ENCODE measurements around the gene ZC3H8. TPM values are rescaled to one million over a fixed set of nuclear protein-coding genes. Genes with fewer than 3 reads are reported as not detected.

Gene ZC3H8
- total RNA-seq, 2 donors from 2014 or later = 5.2 to 7.2 TPM

DNA sequence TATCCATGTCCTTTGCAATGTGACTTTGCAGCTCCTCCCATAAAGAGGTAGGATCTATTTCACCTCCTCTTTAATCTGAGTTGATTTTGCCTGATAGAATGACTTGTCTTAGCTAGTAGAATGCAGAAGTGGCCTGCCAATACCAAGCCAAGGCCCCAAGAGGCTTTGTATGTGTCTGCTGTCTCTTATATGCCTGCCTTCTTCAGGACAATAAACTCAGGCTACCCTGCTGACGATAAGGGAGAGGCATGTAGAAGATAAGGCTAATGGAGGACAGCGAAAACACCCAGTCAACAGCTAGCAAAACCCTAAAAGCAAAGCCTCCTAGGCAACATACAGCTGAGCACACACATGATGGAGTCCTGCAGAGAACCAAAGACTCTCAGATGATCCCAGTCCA lies 1.8 kb upstream of the ZC3H8 start:
- Histone ChIP-seq H3K9me3 (no peaks in the 10 kb centered on the region), H3K4me3 (no peak overlapping the region), H3K27me3 (no peaks in the 10 kb centered on the region), H3K36me3 (no peaks in the 10 kb centered on the region), H3K27ac (no peak overlapping the region), H3K4me1 (peaks cover 0 to 27% of the 10 kb centered on the region in 2 donors)
- no peak for TF ChIP-seq CTCF (IDR thresholded peaks at IDR 0.05)
- no peak for DNase-seq (ENCODE audit: low spot score)

GRCh38 chr2:112255875-112256274 lies 1.0 kb upstream of the ZC3H8 start:
- Histone ChIP-seq H3K27me3 (no peaks in the 10 kb centered on the region), H3K4me3 (no peak overlapping the region), H3K36me3 (no peaks in the 10 kb centered on the region), H3K9me3 (no peaks in the 10 kb centered on the region), H3K4me1 (peaks cover 0 to 27% of the 10 kb centered on the region in 2 donors), H3K27ac (no peak overlapping the region)
- no peak for DNase-seq (ENCODE audit: low spot score)
- no peak for TF ChIP-seq CTCF (IDR thresholded peaks at IDR 0.05)

DNA sequence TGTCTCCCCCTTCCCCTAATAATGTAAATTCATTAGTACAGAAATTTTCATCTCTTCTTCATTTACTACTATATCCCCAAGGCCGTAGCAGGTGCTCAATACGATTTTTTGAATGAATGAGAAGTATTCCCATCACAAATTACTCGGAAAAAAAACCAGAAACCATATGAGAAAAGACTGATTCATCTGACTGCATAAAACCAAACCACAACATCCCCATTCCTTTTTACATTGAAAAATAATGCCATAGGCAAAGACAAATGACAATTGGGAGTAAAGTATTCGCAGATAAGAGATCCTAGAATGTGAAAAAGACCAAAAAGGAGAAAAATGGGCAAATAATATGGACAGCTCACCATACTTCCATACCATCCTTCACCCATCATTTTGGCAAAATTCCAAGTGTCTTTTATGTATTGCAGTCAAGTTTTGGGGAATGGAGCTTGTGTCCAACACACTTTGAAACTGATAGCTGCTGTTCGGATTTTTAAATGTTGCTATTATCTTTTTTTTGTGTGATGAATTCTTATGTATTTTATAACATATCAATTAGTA lies 1.5 kb downstream of the ZC3H8 start:
- H3K4me1 ChIP-seq = peaks cover 0 to 21% of the 10 kb centered on the region in 2 donors
- no peak for DNase-seq (ENCODE audit: low spot score)
- TF ChIP-seq CTCF (IDR thresholded peaks at IDR 0.05) = no peak
- H3K4me3 ChIP-seq = no peak overlapping the region
- no peaks in the 10 kb centered on the region for H3K9me3 ChIP-seq
- H3K27ac ChIP-seq = no peak overlapping the region
- no peaks in the 10 kb centered on the region for H3K27me3 ChIP-seq
- H3K36me3 ChIP-seq = peaks cover 12% of the 10 kb centered on the region

GRCh38 chr2:112251271-112251670 lies 3.6 kb downstream of the ZC3H8 start:
- DNase-seq (ENCODE audit: low spot score) = no peak
- peaks cover 20% of the 10 kb centered on the region for H3K36me3 ChIP-seq
- H3K4me1 ChIP-seq = peaks cover 0 to 21% of the 10 kb centered on the region in 2 donors
- H3K4me3 ChIP-seq = no peak overlapping the region
- H3K27ac ChIP-seq = no peak overlapping the region
- no peaks in the 10 kb centered on the region for H3K9me3 ChIP-seq
- no peak for TF ChIP-seq CTCF (IDR thresholded peaks at IDR 0.05)
- H3K27me3 ChIP-seq = no peaks in the 10 kb centered on the region

DNA sequence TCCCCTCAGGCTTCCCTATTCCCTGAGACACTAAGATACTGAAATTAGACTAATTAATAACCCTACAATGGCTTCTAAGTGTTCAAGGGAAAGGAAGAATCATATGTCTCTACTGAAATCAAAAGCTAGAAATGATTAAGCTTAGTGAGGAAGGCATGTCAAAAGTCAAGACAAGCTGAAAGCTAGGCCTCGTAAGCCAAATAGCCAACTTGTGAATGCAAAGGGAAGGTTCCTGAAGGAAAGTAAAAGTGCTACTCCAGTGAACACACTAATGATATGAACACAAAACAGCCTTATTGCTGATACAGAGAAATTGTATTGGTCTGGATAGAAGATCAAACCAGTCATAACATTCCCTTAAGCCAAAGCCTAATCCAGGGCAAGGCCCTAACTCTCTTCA lies 10.0 kb downstream of the ZC3H8 start:
- TF ChIP-seq CTCF (IDR thresholded peaks at IDR 0.05) = no peak
- Histone ChIP-seq H3K27me3 (no peaks in the 10 kb centered on the region), H3K4me1 (no peaks in the 10 kb centered on the region), H3K36me3 (peaks cover 30% of the 10 kb centered on the region), H3K4me3 (no peak overlapping the region), H3K27ac (no peak overlapping the region), H3K9me3 (no peaks in the 10 kb centered on the region)
- no peak for DNase-seq (ENCODE audit: low spot score)

- Histone ChIP-seq H3K36me3 (peaks cover 18% of the 10 kb centered on the region), H3K27ac (no peak overlapping the region)
- no peak for TF ChIP-seq CTCF (IDR thresholded peaks at IDR 0.05)
Observed at GRCh38 chr2:112243233-112243632, 11.6 kb downstream of the ZC3H8 start.

More at GRCh38 chr2:112243233-112243632, 11.6 kb downstream of the ZC3H8 start:
- no peaks in the 10 kb centered on the region for H3K27me3 ChIP-seq
- no peak for DNase-seq (ENCODE audit: low spot score)
- H3K4me1 ChIP-seq = no peaks in the 10 kb centered on the region
- no peaks in the 10 kb centered on the region for H3K9me3 ChIP-seq
- no peak overlapping the region for H3K4me3 ChIP-seq
